Mammary epithelial cell (primary cell): ENCODE results near the gene WNT7A.

ENCODE experiments used
- CTCF ChIP-seq, 2 donors: IDR thresholded peaks in 1 of 2; conservative IDR thresholded peaks in 1 of 2; 2 replicates each; pipeline ENCODE4 v1.5.1; 2011 to 2012; ENCODE audit warnings: inconsistent platforms in 2 of 2, low read length in 2 of 2, mild to moderate bottlenecking in 2 of 2, control low read depth in 1 of 2, low read depth in 1 of 2; ENCODE audit not compliant: insufficient read depth in 1 of 2; ENCODE audit errors: extremely low read depth in 1 of 2
- EZH2 ChIP-seq: IDR thresholded peaks from 2 replicates; pipeline ENCODE4 v1.6.1; 2012; ENCODE audit warnings: low read length, inconsistent platforms, borderline replicate concordance

DNA sequence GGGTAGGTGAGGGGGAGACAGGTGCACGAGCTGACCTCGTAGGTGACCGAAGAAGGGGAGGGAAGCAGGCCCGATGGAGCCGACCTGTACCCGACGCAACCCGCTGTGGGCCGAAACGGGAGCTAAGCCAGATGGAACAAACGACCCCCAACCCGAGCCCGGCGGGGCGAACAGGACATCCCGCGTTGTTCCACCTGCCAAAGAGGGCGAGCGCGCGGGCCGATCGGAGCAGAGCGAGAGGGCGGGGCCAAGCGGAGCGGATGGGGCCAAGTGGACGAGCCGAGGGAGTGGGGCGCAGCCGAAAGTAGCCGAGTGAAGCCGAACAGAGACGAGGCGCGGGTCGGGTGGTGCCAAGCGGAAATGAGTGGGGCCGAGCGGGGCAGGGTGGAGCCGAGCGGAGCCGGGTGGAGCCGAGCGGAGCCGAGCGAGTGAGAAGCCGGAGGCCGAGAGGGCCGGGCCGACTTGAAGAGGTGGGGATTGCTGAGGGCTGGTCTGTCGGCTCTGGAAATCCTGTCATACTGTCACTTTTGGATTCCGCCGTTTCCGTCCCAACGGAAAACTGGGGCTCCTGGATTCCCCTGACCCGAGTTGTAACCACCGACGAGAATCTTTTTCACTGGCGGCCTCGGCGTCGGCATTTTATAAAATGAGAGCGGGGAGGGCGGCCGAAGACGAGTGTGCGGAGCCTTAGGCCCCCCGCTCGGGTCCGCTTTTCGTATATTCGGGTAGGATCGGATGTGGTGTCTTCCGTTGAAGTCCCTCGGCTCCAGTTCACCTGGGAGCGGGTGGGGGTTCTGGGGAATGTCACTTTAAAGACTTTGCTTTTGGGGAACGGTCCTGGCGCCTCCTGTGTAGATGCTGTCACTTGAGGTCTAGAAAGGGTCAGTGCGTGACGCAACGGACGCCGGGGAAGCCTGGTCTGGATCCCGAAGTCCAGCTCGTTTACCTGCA, 15.6 kb upstream of the WNT7A start:
- no peak for TF ChIP-seq CTCF (conservative IDR thresholded peaks at IDR 0.05 in 1 of 2, IDR thresholded peaks at IDR 0.05 in 1 of 2; ENCODE audit: extremely low read depth in 1 of 2, insufficient read depth in 1 of 2, low read depth in 1 of 2, low read length in 2 of 2)
- TF ChIP-seq EZH2 = no peak
